Upper lobe of left lung (tissue), 4 donors: Measurements from ENCODE around the gene PTGDR2.

Experiments
- CTCF ChIP-seq, 6 experiments: fragments of 450-650 bp in 4 of 6; fragments of 200-600 bp in 2 of 6; sonication (generic) in 2 of 6; IDR thresholded peaks; one replicate each; pipeline ENCODE4 v1.5.1; 2016 to 2019; ENCODE audit warnings: antibody characterized with exemption in 6 of 6
- POLR2A ChIP-seq, 4 donors: fragments of 450-650 bp; IDR thresholded peaks; one replicate each; pipeline ENCODE4 v1.5.1; 2016 to 2017; ENCODE audit warnings: antibody characterized with exemption in 4 of 4, mild to moderate bottlenecking in 2 of 4

DNA sequence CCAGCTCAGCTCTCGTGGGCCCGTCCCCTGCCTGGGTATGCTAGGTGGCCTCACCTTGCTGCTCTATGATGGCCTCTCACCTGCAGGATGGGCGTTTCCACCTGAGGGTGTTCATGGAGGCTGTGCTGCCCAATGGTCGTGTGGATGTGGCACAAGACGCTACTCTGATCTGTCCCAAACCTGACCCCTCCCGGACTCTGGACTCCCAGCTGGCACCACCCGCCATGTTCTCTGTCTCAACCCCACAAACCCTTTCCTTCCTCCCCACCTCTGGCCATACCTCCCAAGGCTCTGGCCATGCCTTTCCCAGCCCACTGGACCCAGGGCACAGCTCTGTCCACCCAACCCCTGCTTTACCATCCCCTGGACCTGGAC is 13.7 kb upstream of the PTGDR2 start:
- no peak for TF ChIP-seq CTCF (IDR thresholded peaks at IDR 0.05)
- TF ChIP-seq POLR2A (IDR thresholded peaks at IDR 0.05), result no peak
